ENCODE measurements around the gene TBC1D5.
"Not testable (repeated sequence)": the region's sequence is repeated elsewhere in the genome, so short reads cannot be mapped to it uniquely, and the experiment has no call there.

Gene TBC1D5, protein sequence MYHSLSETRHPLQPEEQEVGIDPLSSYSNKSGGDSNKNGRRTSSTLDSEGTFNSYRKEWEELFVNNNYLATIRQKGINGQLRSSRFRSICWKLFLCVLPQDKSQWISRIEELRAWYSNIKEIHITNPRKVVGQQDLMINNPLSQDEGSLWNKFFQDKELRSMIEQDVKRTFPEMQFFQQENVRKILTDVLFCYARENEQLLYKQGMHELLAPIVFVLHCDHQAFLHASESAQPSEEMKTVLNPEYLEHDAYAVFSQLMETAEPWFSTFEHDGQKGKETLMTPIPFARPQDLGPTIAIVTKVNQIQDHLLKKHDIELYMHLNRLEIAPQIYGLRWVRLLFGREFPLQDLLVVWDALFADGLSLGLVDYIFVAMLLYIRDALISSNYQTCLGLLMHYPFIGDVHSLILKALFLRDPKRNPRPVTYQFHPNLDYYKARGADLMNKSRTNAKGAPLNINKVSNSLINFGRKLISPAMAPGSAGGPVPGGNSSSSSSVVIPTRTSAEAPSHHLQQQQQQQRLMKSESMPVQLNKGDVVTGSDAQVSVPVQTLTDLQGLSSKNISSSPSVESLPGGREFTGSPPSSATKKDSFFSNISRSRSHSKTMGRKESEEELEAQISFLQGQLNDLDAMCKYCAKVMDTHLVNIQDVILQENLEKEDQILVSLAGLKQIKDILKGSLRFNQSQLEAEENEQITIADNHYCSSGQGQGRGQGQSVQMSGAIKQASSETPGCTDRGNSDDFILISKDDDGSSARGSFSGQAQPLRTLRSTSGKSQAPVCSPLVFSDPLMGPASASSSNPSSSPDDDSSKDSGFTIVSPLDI

DNA sequence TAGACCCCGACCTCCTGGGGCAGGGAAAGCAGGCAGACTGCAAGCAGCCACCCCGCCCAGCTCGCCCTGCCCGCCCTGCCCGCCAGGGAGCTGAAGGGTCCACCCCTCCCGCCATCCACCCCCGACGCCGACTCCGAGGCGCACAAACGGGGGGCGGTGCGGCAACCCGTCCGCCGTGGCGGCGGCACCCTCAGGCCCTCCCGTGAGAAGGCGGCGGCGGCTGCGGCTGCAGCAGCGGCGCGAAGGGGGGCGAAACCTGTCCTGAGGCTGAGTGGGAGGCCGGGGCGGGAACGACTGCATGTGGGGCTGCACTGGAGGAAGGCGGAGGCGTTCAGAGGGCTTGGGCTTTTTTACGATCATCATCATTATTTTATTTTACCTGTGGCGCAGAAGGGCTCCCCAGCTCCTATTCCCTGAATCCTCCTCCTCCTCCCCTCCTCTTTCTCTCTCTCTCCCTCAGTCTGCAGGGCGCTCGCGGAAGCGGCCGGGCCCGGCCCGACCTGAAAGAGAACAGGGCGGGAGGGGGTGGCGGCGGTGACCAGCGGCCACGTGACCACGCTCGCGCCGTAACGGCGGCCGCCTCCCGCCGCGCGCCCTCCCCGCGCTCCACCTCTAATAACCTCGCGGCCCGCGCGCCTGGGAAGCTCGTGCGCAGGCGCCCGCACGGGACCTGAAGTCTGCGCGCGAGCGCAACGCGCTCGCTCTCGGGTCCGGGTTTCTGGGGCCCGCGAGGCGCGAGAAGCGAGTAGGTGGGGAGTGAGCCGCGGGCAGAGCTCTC is at the start of gene TBC1D5:
Gene TBC1D5 (minus strand): TSS at position 530 of the 778 bp plus-strand sequence. CDS start 234,061 bp downstream, outside the sequence.
- Histone ChIP-seq H3K27ac (ENCODE audit: low read depth in 2 of 2, low read length in 2 of 2) (peak within 1 kb of the TSS; percentile 98 to 99), H3K4me1 (ENCODE audit: control insufficient read depth in 2 of 2, insufficient read depth in 2 of 2, low read length in 2 of 2) (peaks cover 21 to 25% of the 10 kb centered on the region in 2 donors), H3K27me3 (ENCODE audit: control insufficient read depth in 2 of 2, insufficient read depth in 2 of 2, low read length in 2 of 2) (no peaks in the 10 kb centered on the region), H3K4me3 (ENCODE audit: low read length in 2 of 2) (peak within 1 kb of the TSS; percentile 85 to 87), H3K9me3 (ENCODE audit: control insufficient read depth in 2 of 2, low read length in 2 of 2) (no peaks in the 10 kb centered on the region), H3K36me3 (ENCODE audit: control insufficient read depth in 2 of 2, insufficient read depth in 2 of 2, low read length in 2 of 2) (no peaks in the 10 kb centered on the region), H3K9ac (ENCODE audit: low read depth in 1 of 2, low read length in 2 of 2) (peak within 1 kb of the TSS; percentile 88 to 93)

GRCh38 chr3:17783426-17783825 is 41.0 kb upstream of the TBC1D5 start:
- no peak overlapping the region for H3K9ac ChIP-seq (ENCODE audit: low read depth in 1 of 2, low read length in 2 of 2)
- H3K36me3 ChIP-seq (ENCODE audit: control insufficient read depth in 2 of 2, insufficient read depth in 2 of 2, low read length in 2 of 2) = no peaks in the 10 kb centered on the region
- H3K4me1 ChIP-seq (ENCODE audit: control insufficient read depth in 2 of 2, insufficient read depth in 2 of 2, low read length in 2 of 2) = no peaks in the 10 kb centered on the region
- H3K27me3 ChIP-seq (ENCODE audit: control insufficient read depth in 2 of 2, insufficient read depth in 2 of 2, low read length in 2 of 2) = no peaks in the 10 kb centered on the region
- H3K27ac ChIP-seq (ENCODE audit: low read depth in 2 of 2, low read length in 2 of 2) = no peak overlapping the region
- no peaks in the 10 kb centered on the region for H3K9me3 ChIP-seq (ENCODE audit: control insufficient read depth in 2 of 2, low read length in 2 of 2)
- no peak overlapping the region for H3K4me3 ChIP-seq (ENCODE audit: low read length in 2 of 2)

DNA sequence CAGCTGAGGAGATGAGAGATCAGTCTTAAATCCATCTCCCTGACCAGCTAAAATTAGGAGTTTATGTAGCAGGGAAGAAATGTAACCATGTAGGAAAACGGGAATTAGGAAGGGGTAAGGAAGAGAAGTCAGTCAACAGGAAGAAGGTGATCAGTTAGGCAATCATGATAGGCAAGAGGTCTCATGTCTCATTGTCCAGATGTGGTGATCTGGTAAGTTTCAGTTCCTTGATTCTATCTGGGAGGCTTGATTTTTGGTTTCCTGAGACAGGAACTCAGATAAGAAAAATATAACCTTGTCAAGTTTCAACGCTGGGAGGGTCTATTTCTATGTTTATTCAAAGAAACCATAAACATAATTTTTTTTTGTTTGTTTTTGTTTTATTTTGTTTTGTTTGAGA is 40.3 kb upstream of the TBC1D5 start:
- Histone ChIP-seq H3K9me3 (ENCODE audit: control insufficient read depth in 2 of 2, low read length in 2 of 2) (no peaks in the 10 kb centered on the region), H3K4me1 (ENCODE audit: control insufficient read depth in 2 of 2, insufficient read depth in 2 of 2, low read length in 2 of 2) (no peaks in the 10 kb centered on the region), H3K27me3 (ENCODE audit: control insufficient read depth in 2 of 2, insufficient read depth in 2 of 2, low read length in 2 of 2) (no peaks in the 10 kb centered on the region), H3K4me3 (ENCODE audit: low read length in 2 of 2) (no peak overlapping the region), H3K36me3 (ENCODE audit: control insufficient read depth in 2 of 2, insufficient read depth in 2 of 2, low read length in 2 of 2) (no peaks in the 10 kb centered on the region), H3K9ac (ENCODE audit: low read depth in 1 of 2, low read length in 2 of 2) (no peak overlapping the region), H3K27ac (ENCODE audit: low read depth in 2 of 2, low read length in 2 of 2) (no peak overlapping the region)

- not testable (repeated sequence) for H3K27ac ChIP-seq (ENCODE audit: low read depth in 2 of 2, low read length in 2 of 2); H3K9ac ChIP-seq (ENCODE audit: low read depth in 1 of 2, low read length in 2 of 2); H3K4me1 ChIP-seq (ENCODE audit: control insufficient read depth in 2 of 2, insufficient read depth in 2 of 2, low read length in 2 of 2); H3K4me3 ChIP-seq (ENCODE audit: low read length in 2 of 2); H3K27me3 ChIP-seq (ENCODE audit: control insufficient read depth in 2 of 2, insufficient read depth in 2 of 2, low read length in 2 of 2); H3K9me3 ChIP-seq (ENCODE audit: control insufficient read depth in 2 of 2, low read length in 2 of 2); H3K36me3 ChIP-seq (ENCODE audit: control insufficient read depth in 2 of 2, insufficient read depth in 2 of 2, low read length in 2 of 2)
Measured at GRCh38 chr3:17780369-17780768, 37.9 kb upstream of the TBC1D5 start.

DNA sequence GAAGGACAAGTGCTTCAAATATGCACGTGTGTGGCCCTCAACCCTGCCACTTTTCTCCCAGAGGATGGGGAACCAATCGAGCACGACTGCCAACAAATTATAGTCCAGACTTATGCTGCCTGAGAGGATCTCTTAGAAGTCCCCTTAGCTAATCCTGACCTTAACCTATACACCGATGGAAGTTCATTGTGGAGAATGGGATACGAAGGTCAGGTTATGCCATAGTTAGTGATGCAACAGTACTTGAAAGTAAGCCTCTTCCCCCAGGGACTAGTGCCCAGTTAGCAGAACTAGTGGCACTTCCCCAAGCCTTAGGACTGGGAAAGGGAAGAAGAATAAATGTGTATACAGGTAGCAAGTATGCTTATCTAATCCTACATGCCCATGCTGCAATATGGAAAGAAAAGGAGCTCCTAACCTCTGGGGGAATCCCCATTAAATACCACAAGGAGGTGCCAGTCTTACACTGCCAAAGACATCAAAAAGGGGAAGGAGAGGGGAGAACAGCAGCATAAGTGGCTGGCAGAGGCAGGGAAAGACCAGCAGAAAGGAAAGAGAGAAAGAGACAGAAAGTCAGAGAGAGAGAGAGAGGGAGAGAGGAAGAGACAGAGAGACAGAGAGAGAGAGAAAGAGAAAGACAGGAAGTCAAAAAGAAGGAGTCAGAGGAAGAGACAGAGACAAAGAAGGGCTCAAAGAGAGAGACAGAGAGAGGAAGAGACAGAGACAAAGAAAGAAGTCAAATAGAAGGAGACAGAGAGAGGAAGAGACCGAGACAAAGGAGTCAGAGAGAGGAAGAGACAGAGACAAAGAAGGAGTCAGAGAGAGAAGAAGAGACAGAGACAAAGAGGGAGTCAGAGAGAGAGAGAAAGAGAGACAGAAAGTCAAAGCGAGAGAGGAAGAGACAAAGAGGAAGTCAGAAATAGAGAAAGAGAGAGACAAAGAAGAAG is 37.1 kb upstream of the TBC1D5 start:
- not testable (repeated sequence) for H3K27me3 ChIP-seq (ENCODE audit: control insufficient read depth in 2 of 2, insufficient read depth in 2 of 2, low read length in 2 of 2); H3K36me3 ChIP-seq (ENCODE audit: control insufficient read depth in 2 of 2, insufficient read depth in 2 of 2, low read length in 2 of 2); H3K27ac ChIP-seq (ENCODE audit: low read depth in 2 of 2, low read length in 2 of 2); H3K9ac ChIP-seq (ENCODE audit: low read depth in 1 of 2, low read length in 2 of 2); H3K4me3 ChIP-seq (ENCODE audit: low read length in 2 of 2); H3K9me3 ChIP-seq (ENCODE audit: control insufficient read depth in 2 of 2, low read length in 2 of 2); H3K4me1 ChIP-seq (ENCODE audit: control insufficient read depth in 2 of 2, insufficient read depth in 2 of 2, low read length in 2 of 2)

DNA sequence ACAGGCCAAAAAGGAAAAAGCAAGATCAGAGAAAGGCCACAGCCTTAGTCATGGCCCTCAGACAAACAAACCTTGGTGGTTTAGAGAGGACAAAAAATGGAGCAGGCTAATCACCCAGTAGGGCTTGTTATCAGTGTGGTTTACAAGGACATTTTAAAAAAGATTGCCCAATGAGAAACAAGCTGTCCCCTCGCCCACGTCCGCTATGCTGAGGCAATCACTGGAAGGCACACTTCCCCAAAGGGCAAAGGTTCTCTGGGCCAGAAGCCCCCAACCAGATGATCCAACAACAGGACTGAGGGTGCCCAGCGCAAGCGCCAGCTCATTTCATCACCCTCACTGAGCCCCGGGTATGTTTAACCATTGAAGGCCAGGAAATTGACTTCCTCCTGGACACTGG is 34.9 kb upstream of the TBC1D5 start:
- H3K9me3 ChIP-seq (ENCODE audit: control insufficient read depth in 2 of 2, low read length in 2 of 2); H3K36me3 ChIP-seq (ENCODE audit: control insufficient read depth in 2 of 2, insufficient read depth in 2 of 2, low read length in 2 of 2); H3K9ac ChIP-seq (ENCODE audit: low read depth in 1 of 2, low read length in 2 of 2); H3K4me3 ChIP-seq (ENCODE audit: low read length in 2 of 2); H3K4me1 ChIP-seq (ENCODE audit: control insufficient read depth in 2 of 2, insufficient read depth in 2 of 2, low read length in 2 of 2); H3K27me3 ChIP-seq (ENCODE audit: control insufficient read depth in 2 of 2, insufficient read depth in 2 of 2, low read length in 2 of 2); H3K27ac ChIP-seq (ENCODE audit: low read depth in 2 of 2, low read length in 2 of 2): not testable (repeated sequence)

GRCh38 chr3:17775073-17775472 is 32.6 kb upstream of the TBC1D5 start:
- Histone ChIP-seq H3K9me3 (ENCODE audit: control insufficient read depth in 2 of 2, low read length in 2 of 2) (no peaks in the 10 kb centered on the region), H3K27ac (ENCODE audit: low read depth in 2 of 2, low read length in 2 of 2) (no peak overlapping the region), H3K9ac (ENCODE audit: low read depth in 1 of 2, low read length in 2 of 2) (no peak overlapping the region), H3K4me1 (ENCODE audit: control insufficient read depth in 2 of 2, insufficient read depth in 2 of 2, low read length in 2 of 2) (no peaks in the 10 kb centered on the region), H3K4me3 (ENCODE audit: low read length in 2 of 2) (peak overlapping the region in 1 of 2 donors; percentile 52), H3K36me3 (ENCODE audit: control insufficient read depth in 2 of 2, insufficient read depth in 2 of 2, low read length in 2 of 2) (no peaks in the 10 kb centered on the region), H3K27me3 (ENCODE audit: control insufficient read depth in 2 of 2, insufficient read depth in 2 of 2, low read length in 2 of 2) (no peaks in the 10 kb centered on the region)

GRCh38 chr3:17774180-17774910 is 31.9 kb upstream of the TBC1D5 start:
- H3K4me1 ChIP-seq (ENCODE audit: control insufficient read depth in 2 of 2, insufficient read depth in 2 of 2, low read length in 2 of 2) = not testable (repeated sequence)

GRCh38 chr3:17772556-17772955 is 30.1 kb upstream of the TBC1D5 start:
- no peaks in the 10 kb centered on the region for H3K27me3 ChIP-seq (ENCODE audit: control insufficient read depth in 2 of 2, insufficient read depth in 2 of 2, low read length in 2 of 2)
- H3K4me1 ChIP-seq (ENCODE audit: control insufficient read depth in 2 of 2, insufficient read depth in 2 of 2, low read length in 2 of 2) = no peaks in the 10 kb centered on the region
- no peaks in the 10 kb centered on the region for H3K9me3 ChIP-seq (ENCODE audit: control insufficient read depth in 2 of 2, low read length in 2 of 2)
- H3K4me3 ChIP-seq (ENCODE audit: low read length in 2 of 2) = no peak overlapping the region
- no peaks in the 10 kb centered on the region for H3K36me3 ChIP-seq (ENCODE audit: control insufficient read depth in 2 of 2, insufficient read depth in 2 of 2, low read length in 2 of 2)
- no peak overlapping the region for H3K9ac ChIP-seq (ENCODE audit: low read depth in 1 of 2, low read length in 2 of 2)
- H3K27ac ChIP-seq (ENCODE audit: low read depth in 2 of 2, low read length in 2 of 2) = no peak overlapping the region

More at GRCh38 chr3:17774180-17774910, 31.9 kb upstream of the TBC1D5 start:
- H3K36me3 ChIP-seq (ENCODE audit: control insufficient read depth in 2 of 2, insufficient read depth in 2 of 2, low read length in 2 of 2); H3K27me3 ChIP-seq (ENCODE audit: control insufficient read depth in 2 of 2, insufficient read depth in 2 of 2, low read length in 2 of 2); H3K27ac ChIP-seq (ENCODE audit: low read depth in 2 of 2, low read length in 2 of 2); H3K4me3 ChIP-seq (ENCODE audit: low read length in 2 of 2); H3K9ac ChIP-seq (ENCODE audit: low read depth in 1 of 2, low read length in 2 of 2); H3K9me3 ChIP-seq (ENCODE audit: control insufficient read depth in 2 of 2, low read length in 2 of 2): not testable (repeated sequence)

All from mucosa of rectum (tissue), 2 donors.